Stimulated activated CD8-positive, alpha-beta memory T cell treated with anti-CD3 and anti-CD28 coated beads, Interleukin-4, amount 100 ng/mL, for 24 hours (primary cell): Measurements from ENCODE around the gene MADD.

Experiments
- DNase-seq: peaks from one replicate; pipeline ENCODE4 v3.0.0-alpha.2; 2020; ENCODE audit warnings: low read depth

Gene MADD

DNA sequence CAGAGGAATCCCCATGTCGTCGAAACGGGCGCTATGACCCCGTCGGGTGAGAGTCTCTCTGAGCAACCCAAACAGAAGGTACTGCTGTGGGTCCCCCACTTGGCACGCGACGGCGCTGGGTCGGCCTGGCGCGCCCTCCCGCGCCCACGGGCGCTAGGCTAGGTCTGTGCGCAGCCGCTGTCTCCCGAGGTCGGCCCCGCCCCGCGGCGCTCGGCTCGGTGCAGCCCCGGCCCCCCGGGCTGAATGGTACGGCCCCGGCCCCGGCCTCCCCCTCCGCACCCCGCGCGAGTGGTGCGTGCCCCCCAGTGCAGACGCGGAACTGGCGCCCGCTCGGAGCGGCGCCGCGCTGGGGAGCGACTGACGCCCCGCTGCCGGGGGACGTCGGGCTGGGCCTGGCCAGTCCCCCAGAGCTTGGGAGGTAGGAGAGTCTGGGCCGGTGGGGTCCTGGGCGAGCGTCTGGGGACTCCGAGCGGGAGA lies at the start of gene MADD:
Gene MADD (plus strand): TSS at position 305 of the 477 bp plus-strand sequence.
- DNase-seq, result peak; percentile 87

DNA sequence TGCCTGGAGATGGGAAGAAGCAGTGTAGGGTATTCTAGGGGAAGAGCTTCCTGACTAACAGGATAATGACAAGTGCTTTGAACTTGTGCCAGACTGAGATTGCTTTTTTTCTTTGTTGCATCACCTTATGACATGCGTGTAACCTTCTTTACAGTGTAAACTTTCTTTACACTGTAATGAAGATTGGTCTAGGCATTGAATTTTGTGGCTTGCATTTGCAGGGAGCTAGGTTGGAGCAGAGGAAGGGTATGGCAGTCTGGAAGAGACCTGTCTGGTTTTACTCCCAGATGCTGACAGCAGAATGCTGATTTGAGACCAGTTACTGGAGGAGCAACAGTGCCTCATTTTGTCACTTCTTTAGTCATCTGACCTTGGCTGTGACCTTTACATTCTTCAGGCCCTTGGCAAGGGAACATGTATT lies 49.5 kb upstream of the MADD start:
- DNase-seq, result no peak

DNA sequence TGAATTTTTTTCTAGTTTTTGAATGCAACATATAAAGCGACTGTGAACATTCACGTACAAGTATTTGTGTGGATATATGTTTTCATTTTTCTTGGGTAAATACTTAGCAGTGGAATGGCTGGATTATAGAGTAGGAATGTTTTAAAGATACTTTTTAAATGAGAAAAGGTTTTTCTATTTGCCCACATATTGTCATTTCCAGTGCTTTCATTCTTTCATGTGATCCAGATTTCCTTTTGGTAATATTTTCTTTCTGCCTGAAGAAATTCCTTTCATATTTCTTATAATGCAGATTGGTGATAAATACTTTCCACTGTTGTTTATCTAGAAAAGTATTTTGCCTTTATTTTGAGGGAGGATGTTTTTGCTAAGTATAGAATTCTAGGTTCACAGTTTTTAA lies 47.2 kb upstream of the MADD start:
- no peak for DNase-seq

DNA sequence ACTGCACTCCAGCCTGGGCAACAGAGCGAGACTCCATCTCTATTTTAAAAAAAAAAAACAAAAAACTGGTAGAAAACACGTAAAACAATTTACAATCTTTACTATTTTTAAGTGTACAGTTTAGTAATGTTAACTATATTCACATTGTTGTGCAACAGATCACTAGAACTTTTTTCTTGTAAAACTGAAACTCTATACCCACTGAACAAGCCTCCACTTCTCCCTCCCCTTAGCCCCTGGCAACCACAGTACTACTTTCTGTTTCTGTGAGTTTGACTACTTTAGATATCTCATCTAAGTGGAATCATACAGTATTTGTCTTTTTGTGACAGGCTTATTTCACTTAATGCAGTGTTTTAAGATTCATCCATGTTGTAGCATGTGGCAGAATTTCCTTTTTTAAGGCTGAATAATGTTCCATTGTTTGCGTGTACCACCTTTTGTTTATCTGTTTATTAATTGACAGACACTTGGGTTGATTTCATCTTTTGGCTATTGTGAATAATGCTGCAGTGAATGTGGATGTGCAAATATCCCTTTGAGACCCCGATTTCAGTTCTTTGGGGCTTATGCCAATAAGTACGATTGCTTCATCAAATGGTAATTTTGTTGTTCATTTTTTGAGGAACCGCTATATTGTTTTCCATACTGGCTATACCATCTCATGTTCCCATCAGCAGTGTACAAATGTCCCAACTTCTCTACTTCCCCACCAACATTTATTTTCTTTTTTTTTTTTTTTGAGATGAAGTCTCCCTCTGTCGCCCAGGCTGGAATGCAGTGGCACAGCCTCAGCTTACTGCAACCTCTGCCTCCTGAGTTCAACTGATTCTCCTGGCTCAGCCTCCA lies 44.2 kb upstream of the MADD start:
- DNase-seq, result no peak

DNA sequence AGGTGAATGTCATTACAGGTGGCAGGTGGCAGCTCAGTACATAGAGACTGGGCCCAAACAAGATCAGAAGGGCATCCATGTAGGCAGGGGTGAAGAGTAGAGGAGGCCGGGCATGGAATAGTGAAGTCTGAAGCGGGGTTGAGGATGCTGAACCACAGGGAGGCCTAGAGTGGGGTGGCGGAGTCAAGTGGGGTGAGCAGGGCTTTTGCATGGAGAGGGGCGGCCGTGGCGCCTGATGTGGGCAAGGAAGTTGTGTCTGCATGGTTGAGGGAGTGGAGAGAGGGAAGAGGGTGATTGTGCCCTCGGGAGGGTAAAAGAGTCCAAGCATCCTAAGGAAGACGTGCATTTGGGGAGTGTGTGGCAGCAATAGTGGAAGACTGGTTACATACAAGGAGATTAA lies 40.8 kb upstream of the MADD start:
- no peak for DNase-seq

DNA sequence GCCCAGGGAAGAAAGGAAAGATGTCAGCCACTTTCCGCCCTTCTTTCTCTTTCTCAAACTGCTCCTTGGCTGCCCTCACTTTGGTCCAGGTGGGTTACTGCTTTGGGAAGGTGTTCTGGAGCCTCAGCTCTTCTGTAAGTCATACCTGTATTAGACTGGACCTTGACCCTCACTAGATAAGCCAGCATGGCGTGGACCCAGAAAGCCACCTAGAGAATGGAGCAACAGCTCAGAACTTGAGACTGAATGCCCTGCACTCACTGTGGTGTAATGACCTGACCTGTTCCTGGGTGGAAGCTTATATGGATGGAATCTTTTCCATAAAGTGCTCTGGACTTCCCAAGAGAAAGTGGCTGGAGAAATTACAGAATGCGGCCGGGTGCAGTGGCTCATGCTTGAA lies 36.9 kb upstream of the MADD start:
- DNase-seq, result no peak

DNA sequence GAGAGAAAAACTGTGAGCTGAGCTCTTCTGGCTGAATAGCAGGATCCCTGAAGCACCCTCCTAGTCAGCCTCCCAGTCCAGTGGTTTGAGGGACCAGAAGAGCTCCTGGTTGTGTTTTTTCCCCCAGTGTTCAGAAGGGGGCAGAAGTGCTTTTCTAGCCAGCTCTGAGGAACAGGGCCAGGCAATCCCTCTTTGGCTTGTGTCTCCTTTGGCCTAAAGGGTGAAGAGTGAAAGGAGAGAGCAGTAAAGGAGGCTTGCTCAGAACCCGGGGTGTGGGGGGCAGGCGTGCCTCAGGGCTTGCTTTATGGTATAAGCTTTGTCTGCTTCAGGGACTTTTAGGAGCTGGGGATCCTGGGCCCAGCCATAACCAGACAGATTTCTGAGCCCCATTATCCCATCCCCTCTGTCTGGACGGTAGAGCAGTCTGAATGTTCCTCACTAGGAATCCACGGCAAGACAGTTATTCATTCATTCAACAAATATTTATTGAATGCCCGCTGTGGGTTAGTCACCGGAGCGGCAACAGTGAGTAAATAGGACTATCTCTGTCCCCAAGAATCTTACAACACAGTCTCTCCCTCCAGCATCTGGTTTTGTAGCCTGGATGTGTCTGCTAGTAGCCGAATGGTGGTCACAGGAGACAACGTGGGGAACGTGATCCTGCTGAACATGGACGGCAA lies 35.8 kb upstream of the MADD start:
- DNase-seq, result no peak

DNA sequence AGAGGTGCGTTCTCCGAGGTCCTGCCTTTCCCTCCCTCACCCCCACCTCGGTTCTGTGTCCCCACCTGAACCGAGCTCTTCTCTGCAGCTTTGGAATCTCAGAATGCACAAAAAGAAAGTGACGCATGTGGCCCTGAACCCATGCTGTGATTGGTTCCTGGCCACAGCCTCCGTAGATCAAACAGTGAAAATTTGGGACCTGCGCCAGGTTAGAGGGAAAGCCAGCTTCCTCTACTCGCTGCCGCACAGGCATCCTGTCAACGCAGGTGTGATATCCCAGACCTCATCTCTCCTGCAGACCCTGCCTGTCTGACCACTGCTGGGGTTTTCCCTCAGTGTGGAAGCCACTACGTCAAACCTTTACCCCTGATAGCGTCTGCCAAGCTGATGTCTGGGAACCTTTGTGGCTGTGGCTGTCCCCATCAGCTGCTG lies 35.2 kb upstream of the MADD start:
- no peak for DNase-seq

DNA sequence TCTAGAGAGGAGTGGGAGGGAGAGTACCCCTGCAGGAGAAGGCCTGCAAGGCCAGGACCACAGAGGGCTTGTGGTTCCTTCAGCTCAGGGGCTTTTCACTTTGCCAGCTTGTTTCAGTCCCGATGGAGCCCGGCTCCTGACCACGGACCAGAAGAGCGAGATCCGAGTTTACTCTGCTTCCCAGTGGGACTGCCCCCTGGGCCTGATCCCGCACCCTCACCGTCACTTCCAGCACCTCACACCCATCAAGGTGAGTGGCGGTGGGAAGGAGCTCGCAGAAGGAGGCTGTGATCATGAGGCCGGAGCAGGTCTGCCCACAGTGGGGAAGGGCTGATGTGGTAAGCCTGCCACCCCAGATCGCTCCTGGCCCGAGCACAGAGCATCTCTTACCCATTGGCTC lies 34.8 kb upstream of the MADD start:
- DNase-seq, result no peak

DNA sequence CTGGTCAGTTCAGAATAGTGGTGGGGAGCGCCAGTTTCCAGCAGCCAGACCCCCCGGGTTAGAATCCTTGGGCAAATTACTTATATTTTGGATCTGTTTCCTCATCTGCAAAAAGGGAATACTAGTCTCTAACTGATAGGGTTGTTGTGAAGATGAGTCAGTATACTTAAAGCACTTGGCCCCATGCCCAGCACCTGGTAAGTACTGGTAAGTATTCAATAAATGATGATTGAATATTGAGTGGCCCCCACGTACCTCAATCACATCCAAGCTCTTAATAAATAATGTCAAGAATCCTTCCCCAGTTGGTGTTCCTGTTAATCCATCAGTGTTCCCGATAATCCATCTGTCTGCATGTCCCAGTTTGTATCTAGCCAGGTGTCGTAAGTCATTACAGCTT lies 33.5 kb upstream of the MADD start:
- no peak for DNase-seq

DNA sequence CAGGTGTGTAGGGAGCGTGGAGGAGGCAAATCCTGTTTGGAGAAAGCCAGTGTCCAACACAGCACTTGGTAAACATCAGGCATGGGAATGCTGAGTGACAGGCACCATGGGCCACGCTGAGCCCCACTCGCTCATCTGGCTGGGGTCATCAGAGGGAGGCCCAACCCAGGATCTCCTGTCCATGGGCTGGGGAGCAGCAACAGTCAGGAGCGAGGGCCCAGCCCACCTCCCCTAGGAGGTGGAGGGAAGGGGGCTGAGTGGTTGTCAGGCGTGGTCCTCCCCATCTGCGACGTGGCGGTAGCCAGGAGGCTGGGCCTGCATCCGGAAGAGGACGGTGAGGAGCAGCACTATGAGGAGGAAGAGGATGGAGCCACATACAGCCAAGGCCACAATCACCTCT lies 30.1 kb upstream of the MADD start:
- DNase-seq, result no peak

DNA sequence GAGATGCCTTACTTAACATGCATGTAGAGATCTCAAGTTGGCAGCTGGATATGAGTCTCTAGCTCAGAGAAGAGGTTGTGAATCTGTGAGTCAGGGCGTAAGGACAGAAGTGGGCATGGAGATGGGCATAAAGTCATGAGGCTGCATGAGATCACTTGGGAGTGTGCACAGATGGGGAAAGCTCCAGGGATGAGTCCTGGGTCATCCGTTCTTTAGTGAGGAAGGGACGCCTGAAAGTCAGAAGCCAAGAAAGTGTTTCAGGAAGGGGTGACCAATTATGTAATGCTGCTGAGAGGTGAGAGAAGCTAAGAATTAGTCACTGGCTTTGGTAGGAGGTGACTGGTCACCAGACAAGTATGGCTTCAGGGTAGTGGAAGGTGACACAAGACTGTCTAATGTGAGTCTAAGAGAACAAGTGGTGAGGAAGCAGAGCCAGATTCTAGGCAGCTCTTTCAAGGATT lies 28.1 kb upstream of the MADD start:
- no peak for DNase-seq

DNA sequence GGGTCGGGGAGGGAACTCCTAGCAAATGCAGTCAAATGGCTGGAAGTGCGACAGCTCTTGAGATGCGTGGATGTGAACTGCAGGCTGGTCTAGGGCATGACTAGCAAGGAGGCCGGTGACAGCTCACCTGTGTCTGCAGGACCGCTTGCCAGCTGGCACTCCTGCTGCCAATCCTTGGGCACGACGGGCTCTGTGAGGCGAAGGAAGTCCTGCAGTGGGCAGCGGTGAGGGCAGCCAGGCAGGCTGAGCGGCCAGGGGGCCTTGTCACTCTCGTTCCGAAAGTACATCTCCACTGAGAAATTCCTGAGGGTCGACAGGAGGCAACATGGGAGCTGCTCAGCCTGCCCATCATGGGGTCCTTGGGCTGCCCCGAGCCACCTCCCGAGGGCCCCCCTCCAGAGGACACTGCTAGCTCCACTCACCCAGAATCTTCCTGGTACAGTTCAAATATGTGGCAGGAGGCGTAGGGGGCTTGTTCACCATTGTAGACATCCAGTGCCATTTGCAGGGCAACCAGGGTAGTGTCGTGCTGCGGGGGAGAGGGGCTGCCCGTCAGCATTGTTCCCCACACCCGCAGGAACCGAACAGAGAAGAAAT lies 27.2 kb upstream of the MADD start:
- DNase-seq, result no peak

DNA sequence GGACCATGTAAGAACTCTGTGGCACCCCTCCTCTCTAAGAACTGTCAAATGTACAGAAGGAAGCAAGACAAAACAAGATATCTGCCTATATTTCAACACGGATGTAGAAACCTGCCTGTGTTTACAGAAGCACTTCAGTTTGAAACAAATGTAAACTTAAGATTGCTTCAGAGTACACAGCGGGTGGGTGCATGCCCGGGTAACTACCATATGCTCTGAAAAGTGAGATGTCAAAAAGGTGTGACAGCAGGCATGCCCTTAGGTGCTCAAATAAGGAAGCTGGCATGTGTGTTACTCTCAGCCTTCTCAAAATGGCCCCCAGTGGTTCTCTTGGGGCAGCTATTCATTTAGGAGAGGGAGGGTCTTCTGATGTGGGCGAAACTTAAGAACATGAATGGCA lies 26.5 kb upstream of the MADD start:
- no peak for DNase-seq

DNA sequence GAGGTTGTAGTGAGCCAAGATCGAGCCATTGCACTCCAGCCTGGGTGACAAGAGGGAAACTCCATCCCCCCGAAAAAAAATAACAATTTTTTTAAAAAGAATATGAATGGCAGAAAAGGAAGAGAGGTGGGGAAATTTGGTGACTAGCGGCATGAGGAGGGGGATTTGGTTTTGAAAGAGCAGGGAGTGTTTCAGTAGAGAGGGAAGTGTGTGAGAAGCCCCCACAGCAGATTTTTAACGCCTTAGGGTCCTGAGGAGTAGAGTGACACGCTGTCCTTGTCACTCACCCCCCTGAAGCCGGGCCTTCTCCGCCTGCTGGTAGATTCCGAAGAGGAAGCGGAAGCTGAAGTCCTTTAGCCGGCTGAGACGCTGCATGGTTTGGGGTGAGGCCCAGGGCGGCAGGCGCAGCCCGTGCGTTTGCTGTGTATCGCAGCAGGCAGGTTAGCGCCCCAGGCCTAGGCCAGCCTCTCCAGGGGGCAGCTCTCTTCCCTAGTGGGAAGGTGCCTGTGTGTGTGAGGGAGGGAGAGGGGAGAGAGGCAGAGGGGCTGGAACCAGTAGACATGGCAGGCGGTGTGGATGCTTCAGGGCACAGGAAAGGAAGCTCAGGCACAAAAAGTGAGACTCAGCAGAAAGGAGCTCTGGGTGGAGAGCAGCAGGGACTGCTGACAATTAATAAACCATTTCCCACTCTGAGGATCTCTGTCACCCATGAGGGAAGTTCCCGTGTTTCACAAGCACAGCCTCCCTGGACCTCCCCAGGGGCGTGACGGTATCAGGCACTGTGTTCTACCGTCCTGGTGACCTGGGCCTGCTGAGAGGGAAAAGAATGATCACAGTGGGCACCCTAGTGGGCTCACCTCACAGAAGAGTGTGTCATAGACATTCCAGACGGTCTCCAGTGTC lies 25.2 kb upstream of the MADD start:
- no peak for DNase-seq

DNA sequence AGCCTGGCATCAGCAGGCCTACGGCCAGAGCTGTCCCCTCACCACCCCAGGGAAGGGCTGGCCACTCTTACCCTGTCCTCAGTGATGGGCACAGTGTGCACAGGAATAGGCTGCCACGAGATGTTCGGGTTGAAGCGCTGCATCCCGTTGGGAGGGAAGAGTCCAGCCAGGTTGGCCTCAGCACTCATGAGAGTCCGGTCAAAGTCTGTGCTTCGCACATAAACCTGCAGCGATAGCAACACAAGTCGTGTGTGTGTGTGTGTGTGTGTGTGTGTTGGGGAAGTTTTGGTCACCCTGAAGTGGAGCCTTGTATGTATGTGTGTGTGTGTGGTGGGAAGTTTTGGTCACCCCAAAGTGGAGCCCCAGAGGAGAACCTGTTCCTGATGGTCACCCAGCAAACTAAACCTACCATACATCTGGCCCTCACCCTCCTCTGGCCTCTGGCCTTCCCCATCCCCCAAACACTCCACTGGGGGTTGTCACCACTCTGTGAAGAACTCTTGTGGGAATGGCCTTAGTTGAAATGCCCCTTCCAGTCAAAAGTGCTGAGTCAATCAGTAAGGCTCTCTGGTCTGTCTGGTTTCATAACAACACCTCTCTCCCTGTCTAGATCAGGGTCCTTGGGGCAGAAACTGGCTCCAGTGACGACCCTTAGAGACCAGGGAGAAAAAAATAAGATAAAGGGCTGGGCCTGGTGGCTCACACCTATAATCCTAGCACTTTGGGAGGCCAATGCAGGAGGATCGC lies 24.1 kb upstream of the MADD start:
- no peak for DNase-seq

DNA sequence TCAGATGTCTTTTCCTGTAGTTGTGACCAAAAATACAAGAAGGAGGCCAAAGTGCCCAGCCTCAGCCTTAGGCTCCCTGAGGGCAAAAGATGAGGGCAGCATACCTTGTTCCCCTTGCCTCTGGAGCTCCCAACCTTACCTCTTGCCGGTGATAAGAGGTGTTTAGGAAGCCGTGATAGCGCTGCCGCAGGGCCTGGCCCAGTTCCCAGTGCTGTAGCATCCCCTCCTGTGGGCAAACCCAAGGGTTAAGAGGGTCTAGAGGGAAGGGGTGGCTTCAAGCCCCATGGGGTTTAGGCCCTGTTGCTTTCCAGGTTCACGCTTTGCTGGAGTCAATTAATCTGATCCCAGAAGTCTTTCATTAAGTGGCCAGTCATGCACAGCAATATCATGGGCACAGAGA lies 22.4 kb upstream of the MADD start:
- no peak for DNase-seq

DNA sequence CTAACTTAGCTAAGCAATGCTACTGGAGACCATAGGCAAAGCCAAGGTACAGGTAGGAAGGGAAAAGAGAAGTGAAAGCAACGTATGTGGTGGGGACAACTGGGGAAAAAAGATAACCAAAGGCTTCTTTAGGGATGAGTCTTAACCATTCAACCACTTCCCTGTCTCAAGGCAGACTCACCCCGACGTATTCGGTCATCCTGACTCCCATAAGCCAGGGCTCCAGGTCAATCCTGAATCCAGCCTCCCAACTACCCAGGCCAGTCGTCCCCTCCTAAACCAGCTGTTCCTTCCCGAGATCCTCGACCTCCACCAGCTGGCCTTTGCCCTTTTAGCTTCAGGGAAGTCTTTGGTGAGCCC lies 21.6 kb upstream of the MADD start:
- DNase-seq, result no peak

DNA sequence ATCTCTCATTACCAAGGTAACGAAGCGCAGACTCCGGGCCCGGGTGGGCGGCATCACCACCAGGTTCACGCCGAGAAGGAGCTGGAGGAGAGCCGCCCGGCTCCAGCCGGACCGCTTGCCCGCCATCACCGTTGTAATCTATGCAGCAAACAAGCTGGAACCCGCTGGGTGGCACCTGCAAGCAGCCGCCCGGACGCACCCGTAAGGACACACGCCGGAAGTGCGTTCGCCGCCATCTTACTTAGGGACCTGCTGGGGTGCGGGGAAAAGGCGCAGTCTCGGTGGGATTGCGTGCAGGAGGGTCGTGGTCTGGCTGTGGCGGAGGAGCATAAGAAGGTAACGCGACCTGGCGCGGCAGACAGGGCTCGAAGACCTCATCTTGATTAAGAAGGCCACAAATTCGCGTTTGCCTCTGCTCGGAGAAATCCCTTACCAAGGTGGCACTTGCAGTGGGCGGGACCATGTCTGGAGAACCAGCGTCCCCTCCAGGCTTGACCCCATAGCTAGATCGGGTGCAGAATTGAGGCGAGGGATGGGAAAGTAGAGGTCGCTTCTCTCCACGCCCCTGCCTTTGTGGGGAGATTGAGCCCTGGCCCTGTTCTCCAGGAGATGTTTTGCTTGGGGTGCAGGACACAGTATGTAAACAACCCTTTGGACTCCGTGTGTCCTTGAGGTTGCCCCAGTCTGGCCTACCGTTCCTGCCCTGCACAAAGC lies 21.1 kb upstream of the MADD start, which contains the start of gene ACP2:
Gene ACP2 (minus strand): TSS at position 151 of the 714 bp plus-strand sequence. CDS start 25 bp downstream, at position 126.
- peak; percentile 74 for DNase-seq

DNA sequence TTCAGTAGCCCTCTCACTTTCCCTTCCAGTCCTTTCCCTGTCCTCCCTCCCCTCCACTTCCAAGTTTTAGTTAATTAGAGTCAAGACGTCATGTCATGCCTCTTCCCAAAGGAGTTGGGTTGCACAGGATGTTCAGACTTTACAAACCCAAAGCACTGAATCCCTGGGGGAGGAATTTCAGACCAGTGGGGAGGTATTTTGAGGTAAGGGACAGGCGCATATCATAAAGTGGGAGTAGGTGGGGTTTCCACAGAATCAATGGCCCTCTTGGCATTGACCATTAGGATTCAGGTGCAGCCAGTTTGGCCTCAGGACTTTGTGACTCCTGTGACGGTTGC lies 20.6 kb upstream of the MADD start:
- no peak for DNase-seq

DNA sequence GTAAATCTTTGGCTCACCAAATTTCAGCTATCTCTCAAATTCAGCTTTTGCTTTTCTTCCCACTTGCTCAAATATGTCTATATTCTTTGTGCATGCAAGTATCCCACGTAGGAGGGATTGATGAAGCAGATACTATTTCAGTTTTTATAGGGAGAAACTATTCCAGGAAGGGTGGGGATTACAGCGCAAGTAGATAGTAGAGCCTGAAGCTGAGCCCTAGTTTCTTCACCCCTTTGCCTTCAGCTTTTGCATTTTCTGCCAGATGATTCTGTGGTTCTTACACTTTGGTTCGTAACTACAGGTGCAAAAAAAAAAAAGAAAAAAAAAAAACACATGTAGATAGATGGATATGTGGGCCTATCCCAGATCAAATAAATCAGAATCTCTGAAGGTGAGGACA lies 18.2 kb upstream of the MADD start:
- no peak for DNase-seq
